ENCODE measurements around the gene CCDC15. TPM values are rescaled to one million over a fixed set of nuclear protein-coding genes. Genes with fewer than 3 reads are reported as not detected.

CCDC15 gene
- total and polyA plus RNA-seq, 8 donors, result 0.31 to 15.6 (median 0.92) TPM

DNA sequence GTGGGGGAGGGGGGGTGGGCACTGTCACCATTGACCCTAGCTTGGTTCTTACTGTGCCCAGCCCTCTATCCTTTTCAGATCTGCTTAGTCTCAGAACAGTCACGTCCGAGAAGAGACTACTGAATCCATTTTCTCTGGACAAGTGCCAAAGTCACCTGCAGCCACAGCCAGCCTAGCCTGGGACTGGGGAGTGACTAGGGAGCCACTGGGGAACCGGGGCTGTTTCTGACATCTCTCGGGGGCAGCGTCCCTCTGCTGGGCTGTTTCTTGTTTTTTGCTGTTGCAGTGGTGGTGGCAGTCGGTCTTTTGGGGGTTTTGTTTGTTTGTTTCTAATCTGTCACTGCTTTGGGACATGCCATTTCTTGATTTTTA is 117.8 kb downstream of the CCDC15 start:
- WGBS, 5 donors, result 47 to 71% (median 59%) methylated on average over 6 of the region's 6 CpGs
- intact Hi-C loops (cut with DNase I; ENCODE audit: low total_unique reads), result no loop called here
- Histone ChIP-seq H3K4me3 (no peak overlapping the region), H3K27ac (peak overlapping the region in 3 of 5 donors; percentile 52 to 67 (median 52)), H3K27me3 (peaks cover 0 to 11% (median 3%) of the 10 kb centered on the region in 3 donors), H3K36me3 (no peaks in the 10 kb centered on the region), H3K9me3 (no peaks in the 10 kb centered on the region), H3K4me1 (peaks cover 8 to 37% (median 17%) of the 10 kb centered on the region in 4 donors)
- DNase-seq, result peak in 1 of 2 donors; percentile 56
- TF ChIP-seq EP300 (IDR thresholded peaks at IDR 0.05) (no peak), POLR2A (IDR thresholded peaks at IDR 0.05) (no peak), POLR2AphosphoS5 (IDR thresholded peaks at IDR 0.05) (no peak)
- TF ChIP-seq, protein P1, sequence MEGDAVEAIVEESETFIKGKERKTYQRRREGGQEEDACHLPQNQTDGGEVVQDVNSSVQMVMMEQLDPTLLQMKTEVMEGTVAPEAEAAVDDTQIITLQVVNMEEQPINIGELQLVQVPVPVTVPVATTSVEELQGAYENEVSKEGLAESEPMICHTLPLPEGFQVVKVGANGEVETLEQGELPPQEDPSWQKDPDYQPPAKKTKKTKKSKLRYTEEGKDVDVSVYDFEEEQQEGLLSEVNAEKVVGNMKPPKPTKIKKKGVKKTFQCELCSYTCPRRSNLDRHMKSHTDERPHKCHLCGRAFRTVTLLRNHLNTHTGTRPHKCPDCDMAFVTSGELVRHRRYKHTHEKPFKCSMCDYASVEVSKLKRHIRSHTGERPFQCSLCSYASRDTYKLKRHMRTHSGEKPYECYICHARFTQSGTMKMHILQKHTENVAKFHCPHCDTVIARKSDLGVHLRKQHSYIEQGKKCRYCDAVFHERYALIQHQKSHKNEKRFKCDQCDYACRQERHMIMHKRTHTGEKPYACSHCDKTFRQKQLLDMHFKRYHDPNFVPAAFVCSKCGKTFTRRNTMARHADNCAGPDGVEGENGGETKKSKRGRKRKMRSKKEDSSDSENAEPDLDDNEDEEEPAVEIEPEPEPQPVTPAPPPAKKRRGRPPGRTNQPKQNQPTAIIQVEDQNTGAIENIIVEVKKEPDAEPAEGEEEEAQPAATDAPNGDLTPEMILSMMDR (IDR thresholded peaks at IDR 0.05), result no peak

DNA sequence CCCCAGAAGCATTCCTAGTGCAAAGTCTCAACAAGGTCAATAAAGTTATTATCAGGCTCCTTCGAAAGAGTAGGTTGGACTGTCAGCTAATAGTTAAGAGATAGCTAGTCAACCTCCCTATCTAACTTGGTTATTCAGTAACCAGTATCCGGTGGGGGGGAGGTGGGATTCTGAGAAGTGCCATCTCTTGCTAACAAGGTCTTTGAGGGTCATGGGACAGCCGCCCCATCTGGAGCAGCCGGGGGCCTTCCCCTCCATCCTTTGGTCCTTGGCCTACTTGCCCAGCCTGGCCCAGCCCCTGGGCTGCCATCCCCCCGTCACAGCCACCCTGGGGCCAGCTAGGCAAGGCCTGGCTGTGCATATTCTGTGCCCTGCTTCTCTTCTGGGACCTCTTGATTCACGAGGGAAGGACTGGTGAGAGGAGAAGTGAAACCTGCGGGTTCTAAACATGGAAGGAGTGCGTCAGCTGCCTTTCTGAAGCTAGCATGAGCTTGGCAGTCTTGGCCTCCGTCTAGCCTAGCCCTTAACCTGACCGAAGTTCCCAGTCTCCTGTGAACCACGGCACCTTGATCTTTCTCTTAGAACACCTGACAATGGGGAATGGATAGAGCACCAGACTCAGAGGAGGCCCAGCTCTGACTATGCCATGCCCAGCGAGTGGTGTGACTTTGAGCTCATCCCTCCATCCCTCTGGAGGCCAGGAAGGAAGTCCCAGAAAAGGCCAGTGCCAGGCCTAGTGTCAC is 118.4 kb downstream of the CCDC15 start:
- H3K4me3 ChIP-seq, result no peak overlapping the region
- TF ChIP-seq POLR2A (IDR thresholded peaks at IDR 0.05) (no peak), EP300 (IDR thresholded peaks at IDR 0.05) (no peak), POLR2AphosphoS5 (IDR thresholded peaks at IDR 0.05) (no peak)
- TF ChIP-seq, protein P1 (IDR thresholded peaks at IDR 0.05), result no peak
- intact Hi-C loops (cut with DNase I; ENCODE audit: low total_unique reads), result no loop called here
- peak in 1 of 2 donors; percentile 38 for DNase-seq
- H3K27me3 ChIP-seq, result peaks cover 0 to 11% (median 0%) of the 10 kb centered on the region in 3 donors
- H3K27ac ChIP-seq, result peak overlapping the region in 2 of 5 donors; percentile 52 to 67
- no peaks in the 10 kb centered on the region for H3K36me3 ChIP-seq
- no peaks in the 10 kb centered on the region for H3K9me3 ChIP-seq
- WGBS, 5 donors, result 76 to 85% (median 77%) methylated on average over 11 to 12 of the region's 12 CpGs
- H3K4me1 ChIP-seq, result peaks cover 8 to 37% (median 17%) of the 10 kb centered on the region in 4 donors

DNA sequence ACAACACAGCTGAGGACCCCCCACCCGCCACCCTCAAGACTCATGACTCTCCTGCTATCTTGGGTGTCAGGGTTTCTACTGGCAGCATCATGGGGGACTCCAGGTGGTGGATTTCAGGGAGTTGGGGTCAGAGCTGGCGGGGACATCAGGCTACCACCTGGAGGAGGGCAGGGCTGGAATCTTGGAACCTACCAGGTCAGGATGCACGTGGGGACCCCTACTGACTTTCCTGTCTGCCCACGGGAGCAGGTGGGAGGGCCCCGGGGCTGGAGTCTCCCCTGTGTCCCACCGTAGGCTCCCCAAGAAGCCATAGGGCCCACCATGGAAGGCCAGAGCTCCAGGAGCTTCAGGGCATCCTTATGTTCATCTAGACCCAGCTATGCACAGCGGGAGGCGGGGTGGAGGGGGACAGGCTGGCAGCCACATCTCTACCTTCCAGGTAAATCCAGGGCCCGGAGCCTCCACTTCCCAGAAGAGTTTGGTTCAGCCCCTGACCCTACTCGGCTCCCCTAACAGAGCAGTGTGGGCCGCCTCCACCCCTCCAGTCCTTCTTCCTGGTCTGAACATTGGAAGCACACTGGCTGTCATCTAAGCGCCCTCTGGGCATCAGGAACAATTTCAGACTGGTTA is 119.1 kb downstream of the CCDC15 start:
- WGBS, 5 donors, result 86 to 95% (median 92%) methylated on average over 9 to 12 of the region's 12 CpGs
- no peak overlapping the region for H3K4me3 ChIP-seq
- TF ChIP-seq POLR2A (IDR thresholded peaks at IDR 0.05) (no peak), POLR2AphosphoS5 (IDR thresholded peaks at IDR 0.05) (no peak)
- TF ChIP-seq, protein P1 (IDR thresholded peaks at IDR 0.05), result no peak
- peaks cover 8 to 37% (median 17%) of the 10 kb centered on the region in 4 donors for H3K4me1 ChIP-seq
- no peaks in the 10 kb centered on the region for H3K9me3 ChIP-seq
- DNase-seq, result no peak
- H3K27me3 ChIP-seq, result peaks cover 0 to 11% (median 0%) of the 10 kb centered on the region in 3 donors
- intact Hi-C loops (cut with DNase I; ENCODE audit: low total_unique reads), result no loop called here
- peak overlapping the region in 2 of 5 donors; percentile 52 to 67 for H3K27ac ChIP-seq
- no peaks in the 10 kb centered on the region for H3K36me3 ChIP-seq

DNA sequence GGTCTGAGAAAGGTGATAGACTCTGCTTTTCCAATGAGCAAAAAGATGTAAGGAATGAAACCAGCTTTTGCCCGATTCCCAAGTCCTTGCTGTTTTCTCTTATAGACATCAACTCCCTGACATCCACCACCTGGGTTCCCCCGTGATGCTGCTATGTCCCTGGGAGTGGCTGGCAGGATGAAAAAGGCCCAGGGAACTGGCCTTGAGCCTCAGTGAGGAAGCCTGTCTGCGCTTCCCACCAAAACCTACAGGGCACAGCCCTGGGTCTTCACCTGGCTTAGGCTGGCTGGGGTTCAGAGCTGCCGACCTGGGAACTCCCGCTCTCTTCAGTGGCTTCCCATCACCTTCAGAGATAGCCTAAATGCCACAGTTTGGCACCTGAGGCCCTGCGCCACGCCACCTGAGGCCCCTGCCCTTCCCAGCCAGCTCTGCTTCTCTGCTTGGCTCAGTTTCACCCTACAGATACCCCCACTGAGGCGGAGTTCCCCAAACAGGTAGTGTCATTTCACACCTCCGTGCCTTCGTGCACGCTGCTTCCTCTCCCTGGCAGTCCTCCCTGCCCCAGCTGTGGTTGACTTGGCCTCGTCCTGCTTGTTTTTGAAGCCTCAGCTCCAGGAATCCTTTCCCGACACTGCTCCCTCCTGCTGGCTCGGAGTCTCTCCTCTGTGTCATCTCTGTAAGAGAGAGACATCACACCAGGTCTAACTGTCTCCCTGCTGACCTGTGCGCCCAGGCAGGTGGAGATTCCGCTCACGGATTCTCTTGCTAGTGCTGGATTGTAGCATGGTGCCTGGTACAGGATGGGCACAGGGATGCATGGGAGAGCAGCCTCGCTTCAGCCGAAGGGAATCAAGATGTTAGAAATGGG is 119.8 kb downstream of the CCDC15 start:
- Histone ChIP-seq H3K36me3 (no peaks in the 10 kb centered on the region), H3K27me3 (peaks cover 0 to 11% (median 0%) of the 10 kb centered on the region in 3 donors), H3K9me3 (no peaks in the 10 kb centered on the region), H3K4me1 (peaks cover 8 to 36% (median 17%) of the 10 kb centered on the region in 4 donors), H3K4me3 (no peak overlapping the region), H3K27ac (no peak overlapping the region)
- intact Hi-C loops (cut with DNase I; ENCODE audit: low total_unique reads), result no loop called here
- DNase-seq, result no peak
- no peak for TF ChIP-seq POLR2A (IDR thresholded peaks at IDR 0.05)
- TF ChIP-seq EP300 (IDR thresholded peaks at IDR 0.05), result no peak
- TF ChIP-seq, protein P1 (IDR thresholded peaks at IDR 0.05), result no peak
- TF ChIP-seq POLR2AphosphoS5 (IDR thresholded peaks at IDR 0.05), result no peak
- 76 to 83% (median 80%) methylated on average over 18 to 19 of the region's 19 CpGs for WGBS, 5 donors

All from stomach (tissue), 9 donors.